MM.1S (cell line): ENCODE measurements around the gene NID2.

ENCODE experiments used
- DNase-seq: peaks from one replicate; pipeline ENCODE4 v3.0.0-alpha.2; 2015
- H2AFZ ChIP-seq: fragments of 300-600 bp; sonication (generic); 2 replicates; pipeline ENCODE4 v1.6.0; 2016; ENCODE audit warnings: antibody characterized with exemption, low read length
- H3F3A ChIP-seq: fragments of 300-600 bp; sonication (generic); 2 replicates; pipeline ENCODE4 v1.6.1; 2016; ENCODE audit warnings: mild to moderate bottlenecking, antibody characterized with exemption, low read length, moderate library complexity, mixed read lengths; ENCODE audit not compliant: insufficient read depth
- H3K27ac ChIP-seq: fragments of 300-600 bp; sonication (generic); 2 replicates; pipeline ENCODE4 v1.5.1; 2016; ENCODE audit warnings: mild to moderate bottlenecking, low read length
- H3K27me3 ChIP-seq: fragments of 300-600 bp; sonication (generic); replicated peaks from 2 replicates; pipeline ENCODE4 v1.6.0; 2016; ENCODE audit warnings: low read length; ENCODE audit not compliant: insufficient read depth
- H3K36me3 ChIP-seq: fragments of 300-600 bp; sonication (generic); replicated peaks from 2 replicates; pipeline ENCODE4 v1.6.1; 2016; ENCODE audit warnings: mild to moderate bottlenecking, low read length, mixed read lengths; ENCODE audit not compliant: insufficient read depth
- H3K4me1 ChIP-seq: fragments of 300-600 bp; sonication (generic); 2 replicates; pipeline ENCODE4 v1.6.1; 2016; ENCODE audit warnings: low read length, mixed read lengths
- H3K4me2 ChIP-seq: fragments of 300-600 bp; sonication (generic); 2 replicates; pipeline ENCODE4 v1.6.0; 2016; ENCODE audit warnings: low read depth, low read length
- H3K4me3 ChIP-seq: fragments of 300-600 bp; sonication (generic); 2 replicates; pipeline ENCODE4 v1.5.1; 2016; ENCODE audit warnings: low read length, mixed read lengths
- H3K79me2 ChIP-seq: fragments of 300-600 bp; sonication (generic); 2 replicates; pipeline ENCODE4 v1.6.1; 2016; ENCODE audit warnings: mixed run types, low read length, mixed read lengths
- H3K9ac ChIP-seq: fragments of 300-600 bp; sonication (generic); 2 replicates; pipeline ENCODE4 v1.6.1; 2016; ENCODE audit warnings: low read length, mixed read lengths
- H3K9me2 ChIP-seq: fragments of 300-600 bp; sonication (generic); replicated peaks from 2 replicates; pipeline ENCODE4 v1.6.1; 2016; ENCODE audit warnings: mild to moderate bottlenecking, low read length, mixed read lengths; ENCODE audit not compliant: insufficient read depth
- H3K9me3 ChIP-seq: fragments of 300-600 bp; sonication (generic); replicated peaks from 2 replicates; pipeline ENCODE4 v1.6.1; 2016; ENCODE audit warnings: mild to moderate bottlenecking, low read length, mixed read lengths; ENCODE audit not compliant: insufficient read depth
- H4K20me1 ChIP-seq: fragments of 300-600 bp; sonication (generic); 2 replicates; pipeline ENCODE4 v1.6.1; 2016; ENCODE audit warnings: mild to moderate bottlenecking, low read length, moderate library complexity, mixed read lengths; ENCODE audit not compliant: insufficient read depth
- EZH2 ChIP-seq: fragments of 300-600 bp; sonication (generic); optimal IDR thresholded peaks from 2 replicates; pipeline ENCODE3; 2017; ENCODE audit warnings: low read depth, mild to moderate bottlenecking, antibody characterized with exemption, low read length, mixed read lengths
- EZH2phosphoT487 ChIP-seq: fragments of 300-600 bp; sonication (generic); IDR thresholded peaks from 2 replicates; pipeline ENCODE4 v1.6.1; 2018; ENCODE audit warnings: antibody characterized with exemption, low read length
- TF ChIP-seq, protein P1 (sequence below): fragments of 300-600 bp; sonication (generic); IDR thresholded peaks from 2 replicates; pipeline ENCODE4 v1.5.1; 2016; ENCODE audit warnings: antibody characterized with exemption, low read length, mixed read lengths

The NID2 gene

DNA sequence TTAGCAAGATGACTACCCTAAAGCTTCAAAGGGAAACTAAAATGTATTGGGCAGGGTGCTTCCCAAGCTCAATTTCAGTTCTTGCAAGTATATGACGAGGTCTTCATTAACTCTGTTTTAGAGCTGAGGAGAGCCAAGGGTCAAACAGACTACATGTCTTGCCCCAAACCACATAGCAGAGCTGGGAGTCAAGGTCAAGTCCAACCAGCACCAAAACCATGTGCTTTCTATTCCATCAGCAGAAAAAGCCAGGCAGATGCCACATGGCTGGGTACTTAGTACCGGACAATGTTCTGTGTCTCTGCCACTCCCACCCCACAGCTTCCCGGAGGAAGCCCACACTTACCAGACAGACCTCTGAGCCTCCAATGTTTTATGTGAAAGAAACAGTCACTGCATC is 17.6 kb downstream of the NID2 start:
- no peaks in the 10 kb centered on the region for H4K20me1 ChIP-seq
- H3F3A ChIP-seq, result no peaks in the 10 kb centered on the region
- no peak overlapping the region for H2AFZ ChIP-seq
- H3K9ac ChIP-seq, result no peak overlapping the region
- DNase-seq, result no peak
- no peaks in the 10 kb centered on the region for H3K27me3 ChIP-seq
- no peaks in the 10 kb centered on the region for H3K4me1 ChIP-seq
- TF ChIP-seq EZH2phosphoT487, result no peak
- no peak overlapping the region for H3K27ac ChIP-seq
- H3K79me2 ChIP-seq, result no peaks in the 10 kb centered on the region
- no peaks in the 10 kb centered on the region for H3K9me2 ChIP-seq
- H3K4me3 ChIP-seq, result no peak overlapping the region
- no peak overlapping the region for H3K4me2 ChIP-seq
- no peaks in the 10 kb centered on the region for H3K9me3 ChIP-seq
- no peaks in the 10 kb centered on the region for H3K36me3 ChIP-seq

DNA sequence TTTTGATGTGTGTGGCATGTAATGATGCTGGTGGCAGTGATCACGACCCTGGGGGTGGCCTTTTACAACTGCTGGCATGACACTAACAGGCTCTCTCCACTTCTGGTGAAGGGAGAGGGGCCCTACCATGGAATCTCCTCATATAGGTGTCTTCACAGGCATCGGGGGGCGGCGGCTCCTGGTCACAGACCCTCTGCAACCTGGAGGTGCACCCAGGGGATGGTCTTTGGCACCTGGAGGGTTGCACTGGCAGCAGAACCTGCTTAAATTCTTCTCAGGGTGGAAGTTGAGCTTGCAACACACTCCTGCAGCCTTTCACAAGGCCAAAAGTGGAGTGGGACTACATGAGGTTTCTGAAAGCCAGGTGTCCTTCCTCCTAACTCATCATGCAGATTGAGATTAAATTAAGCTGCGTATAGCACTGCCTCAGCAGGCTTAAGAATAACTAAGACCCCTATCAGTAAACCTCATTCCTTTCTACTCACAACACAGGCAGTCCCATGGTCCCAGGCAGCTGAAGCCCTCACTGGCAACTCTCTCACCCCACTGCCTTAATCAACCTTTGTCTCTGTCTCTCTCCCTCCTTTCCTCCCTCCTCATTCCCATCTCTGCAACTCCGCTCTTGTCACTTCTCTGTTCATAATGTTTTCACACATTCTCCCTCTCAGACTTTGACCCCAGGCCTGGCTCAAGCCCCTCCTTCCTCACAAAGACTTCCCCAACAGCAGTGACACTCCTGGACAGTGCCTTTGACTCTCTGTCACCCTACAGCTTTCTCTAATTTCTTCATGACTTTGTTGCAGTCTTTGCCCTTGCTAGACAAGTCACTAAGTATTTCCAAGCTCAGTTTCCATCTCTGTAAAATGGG is 18.9 kb downstream of the NID2 start:
- Histone ChIP-seq H3K9ac (no peak overlapping the region), H3K9me3 (no peaks in the 10 kb centered on the region), H3K27me3 (no peaks in the 10 kb centered on the region), H4K20me1 (no peaks in the 10 kb centered on the region), H3K4me2 (no peak overlapping the region), H3K79me2 (no peaks in the 10 kb centered on the region), H3K36me3 (no peaks in the 10 kb centered on the region), H3K9me2 (no peaks in the 10 kb centered on the region), H3K27ac (no peak overlapping the region), H3K4me3 (no peak overlapping the region), H3F3A (no peaks in the 10 kb centered on the region), H2AFZ (no peak overlapping the region), H3K4me1 (no peaks in the 10 kb centered on the region)
- DNase-seq, result no peak
- TF ChIP-seq EZH2 (no peak), EZH2phosphoT487 (no peak)
- TF ChIP-seq, protein P1, sequence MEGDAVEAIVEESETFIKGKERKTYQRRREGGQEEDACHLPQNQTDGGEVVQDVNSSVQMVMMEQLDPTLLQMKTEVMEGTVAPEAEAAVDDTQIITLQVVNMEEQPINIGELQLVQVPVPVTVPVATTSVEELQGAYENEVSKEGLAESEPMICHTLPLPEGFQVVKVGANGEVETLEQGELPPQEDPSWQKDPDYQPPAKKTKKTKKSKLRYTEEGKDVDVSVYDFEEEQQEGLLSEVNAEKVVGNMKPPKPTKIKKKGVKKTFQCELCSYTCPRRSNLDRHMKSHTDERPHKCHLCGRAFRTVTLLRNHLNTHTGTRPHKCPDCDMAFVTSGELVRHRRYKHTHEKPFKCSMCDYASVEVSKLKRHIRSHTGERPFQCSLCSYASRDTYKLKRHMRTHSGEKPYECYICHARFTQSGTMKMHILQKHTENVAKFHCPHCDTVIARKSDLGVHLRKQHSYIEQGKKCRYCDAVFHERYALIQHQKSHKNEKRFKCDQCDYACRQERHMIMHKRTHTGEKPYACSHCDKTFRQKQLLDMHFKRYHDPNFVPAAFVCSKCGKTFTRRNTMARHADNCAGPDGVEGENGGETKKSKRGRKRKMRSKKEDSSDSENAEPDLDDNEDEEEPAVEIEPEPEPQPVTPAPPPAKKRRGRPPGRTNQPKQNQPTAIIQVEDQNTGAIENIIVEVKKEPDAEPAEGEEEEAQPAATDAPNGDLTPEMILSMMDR, result no peak

DNA sequence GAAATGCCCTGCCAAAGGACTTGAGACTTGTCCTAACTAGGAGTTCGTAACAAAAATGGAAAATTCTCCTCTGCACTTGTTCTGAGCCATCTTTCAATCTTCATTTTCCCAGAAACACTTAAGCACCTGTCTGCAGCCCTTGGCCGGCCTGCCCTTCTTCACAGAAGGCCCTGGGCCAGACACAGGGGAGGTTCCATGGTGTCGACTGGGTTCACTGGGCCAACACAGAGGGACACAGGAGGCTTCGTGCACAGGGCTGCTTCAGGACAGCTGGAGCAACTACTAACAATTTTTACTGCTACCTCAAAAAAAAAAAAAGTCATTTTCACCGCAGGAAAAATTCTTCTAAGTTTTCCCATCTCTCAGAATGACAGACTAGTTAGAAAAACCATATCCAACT is 19.6 kb downstream of the NID2 start:
- Histone ChIP-seq H3K27me3 (no peaks in the 10 kb centered on the region), H3K9me2 (no peaks in the 10 kb centered on the region), H2AFZ (no peak overlapping the region), H3K4me2 (no peak overlapping the region), H3K4me3 (no peak overlapping the region), H3K36me3 (no peaks in the 10 kb centered on the region), H3K9ac (no peak overlapping the region), H3F3A (no peaks in the 10 kb centered on the region), H4K20me1 (no peaks in the 10 kb centered on the region), H3K27ac (no peak overlapping the region), H3K9me3 (no peaks in the 10 kb centered on the region), H3K4me1 (no peaks in the 10 kb centered on the region), H3K79me2 (no peaks in the 10 kb centered on the region)
- no peak for DNase-seq
- TF ChIP-seq, protein P1, result no peak
- TF ChIP-seq EZH2 (no peak), EZH2phosphoT487 (no peak)

DNA sequence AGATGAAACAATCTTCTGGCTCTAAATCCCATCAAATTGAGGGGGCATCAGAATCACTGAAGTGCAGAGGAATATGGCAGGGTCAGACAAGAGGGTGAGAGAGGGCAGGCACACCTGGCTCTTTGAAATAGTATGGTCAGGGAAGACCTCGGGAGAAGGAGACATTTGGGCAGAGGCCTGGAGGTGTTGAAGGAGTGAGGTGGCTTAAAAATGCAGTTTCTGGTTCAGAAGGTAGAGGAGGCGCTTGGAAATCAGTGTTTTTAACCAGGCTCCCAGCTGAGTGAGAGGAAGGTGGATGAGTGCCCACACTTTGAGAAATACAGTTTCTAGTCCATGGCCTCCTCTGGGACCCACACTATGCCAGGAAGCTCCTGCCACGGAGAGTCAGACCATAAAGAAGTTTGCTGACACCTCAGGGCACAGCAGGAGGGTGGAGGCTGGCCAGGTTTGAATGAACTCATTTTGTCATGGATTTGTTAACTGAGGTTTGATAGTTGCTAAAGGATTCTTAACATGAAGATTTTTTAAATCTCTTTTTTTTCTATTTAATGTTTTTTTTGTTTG is 20.1 kb downstream of the NID2 start:
- H3K36me3 ChIP-seq, result no peaks in the 10 kb centered on the region
- H4K20me1 ChIP-seq, result no peaks in the 10 kb centered on the region
- H3K9ac ChIP-seq, result no peak overlapping the region
- H2AFZ ChIP-seq, result no peak overlapping the region
- no peak overlapping the region for H3K4me3 ChIP-seq
- TF ChIP-seq EZH2phosphoT487 (no peak), EZH2 (no peak)
- TF ChIP-seq, protein P1, result no peak
- no peaks in the 10 kb centered on the region for H3K27me3 ChIP-seq
- no peak overlapping the region for H3K27ac ChIP-seq
- no peaks in the 10 kb centered on the region for H3K4me1 ChIP-seq
- no peaks in the 10 kb centered on the region for H3K79me2 ChIP-seq
- H3K4me2 ChIP-seq, result no peak overlapping the region
- no peak for DNase-seq
- no peaks in the 10 kb centered on the region for H3K9me3 ChIP-seq
- H3F3A ChIP-seq, result no peaks in the 10 kb centered on the region
- H3K9me2 ChIP-seq, result no peaks in the 10 kb centered on the region
